ENCODE results near the gene EXPH5.
A peak's percentile ranks its signal among the peaks of the same experiment; 100 is the strongest.
"Not testable (repeated sequence)": the region's sequence is repeated elsewhere in the genome, so short reads cannot be mapped to it uniquely, and the experiment has no call there.

Gene EXPH5, protein sequence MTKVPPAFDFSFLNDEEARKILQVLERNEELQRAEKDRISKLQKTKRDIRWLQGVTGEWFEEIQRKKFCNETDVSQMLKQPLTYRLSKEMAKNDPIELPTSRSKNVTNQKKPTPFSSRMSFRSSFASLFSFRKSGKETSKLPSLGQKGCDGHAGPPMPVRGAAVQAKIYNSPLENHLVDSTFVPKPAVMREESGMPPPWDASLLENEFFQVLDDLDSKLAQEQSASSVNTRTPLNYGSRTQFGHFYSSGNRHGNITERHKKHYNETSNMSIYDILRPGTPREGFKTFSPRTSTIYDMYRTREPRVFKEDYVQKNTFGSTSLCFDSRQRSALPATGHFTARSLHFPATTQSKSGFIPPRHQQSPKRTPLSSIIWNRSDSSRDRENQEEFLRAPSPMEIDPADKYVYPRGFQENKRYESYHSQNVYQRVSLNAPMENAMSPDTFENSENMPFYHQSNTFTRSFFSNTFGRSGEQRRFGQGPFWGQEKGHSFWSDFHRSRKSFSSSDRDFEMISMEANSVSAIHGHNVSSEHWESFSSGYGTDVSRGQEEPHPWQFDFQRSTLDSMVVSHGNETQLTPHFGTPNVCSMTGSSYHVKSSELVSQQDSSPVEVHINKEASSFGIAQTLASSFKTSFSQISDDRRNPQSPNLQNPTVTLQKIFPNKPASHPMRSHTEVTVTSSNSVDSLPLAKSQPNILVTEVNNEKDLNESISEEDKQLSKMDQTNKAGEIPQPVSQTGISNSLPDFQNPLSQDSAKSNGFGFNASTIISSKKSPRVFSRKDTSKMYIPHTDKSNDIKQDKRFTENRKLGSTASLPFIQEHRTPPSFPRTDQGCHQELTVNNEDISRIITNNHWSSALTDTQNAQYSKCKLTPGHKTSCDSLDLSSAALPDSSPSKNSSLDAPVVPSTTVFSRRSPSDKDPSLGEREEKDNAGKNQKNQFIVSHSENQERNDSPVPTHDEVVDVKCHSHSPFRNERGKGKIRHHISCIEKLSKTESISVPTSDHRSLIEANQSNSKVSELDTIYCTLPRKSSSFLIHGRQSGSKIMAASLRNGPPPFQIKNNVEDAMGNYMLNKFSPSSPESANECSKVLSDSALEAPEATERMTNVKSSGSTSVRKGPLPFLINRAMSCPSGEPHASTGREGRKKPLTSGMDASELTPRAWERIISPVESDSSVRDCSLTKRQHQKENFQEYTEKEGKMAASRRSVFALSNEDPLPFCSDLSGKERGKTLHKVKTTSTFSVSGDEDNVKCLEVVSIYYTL (N-terminal part only)

GRCh38 chr11:108593214-108593922 lies at the start of gene EXPH5:
EXPH5 (minus strand) TSS chr11:108593768; CDS start chr11:108593536, 232 bp downstream.
- Histone ChIP-seq H3K27ac (ENCODE audit: low read length) (no peak within 1 kb of the TSS), H3K9ac (ENCODE audit: low read depth, low read length) (peak within 1 kb of the TSS; percentile 33), H3K4me3 (ENCODE audit: low read depth in 1 of 2, low read length in 2 of 2) (peak within 1 kb of the TSS; percentile 30 to 55; a peak in 3 of 4 replicates), H3K4me2 (ENCODE audit: insufficient read depth, low read length) (peak within 1 kb of the TSS; percentile 72), H3K4me1 (ENCODE audit: insufficient read depth, low read length) (peaks cover 17% of the 10 kb centered on the region), H2AFZ (ENCODE audit: low read depth, low read length) (peak within 1 kb of the TSS; percentile 68), H3K9me3 (ENCODE audit: insufficient read depth, low read length, severe bottlenecking) (no peaks in the 10 kb centered on the region), H4K20me1 (ENCODE audit: insufficient read depth, low read length) (no peaks in the 10 kb centered on the region), H3K79me2 (ENCODE audit: insufficient read depth, low read length) (no peaks in the 10 kb centered on the region), H3K27me3 (ENCODE audit: insufficient read depth, low read length, poor library complexity) (peaks cover 65% of the 10 kb centered on the region), H3K36me3 (ENCODE audit: insufficient read depth, low read length) (no peaks in the 10 kb centered on the region)
- ATAC-seq (ENCODE audit: insufficient read depth, low read depth), result peak; percentile 79
- peak; percentile 75 for TF ChIP-seq EZH2 (IDR thresholded peaks at IDR 0.05; ENCODE audit: borderline replicate concordance, low read depth, low read length, severe bottlenecking)
- TF ChIP-seq CTCF (IDR thresholded peaks at IDR 0.05; ENCODE audit: borderline replicate concordance, extremely low read depth, low read length, poor library complexity, severe bottlenecking), result peak; percentile 18
- DNase-seq, result peak; percentile 68

GRCh38 chr11:108641752-108642151 lies 48.2 kb upstream of the EXPH5 start:
- H2AFZ ChIP-seq (ENCODE audit: low read depth, low read length); H3K9me3 ChIP-seq (ENCODE audit: insufficient read depth, low read length, severe bottlenecking); H3K4me1 ChIP-seq (ENCODE audit: insufficient read depth, low read length); ATAC-seq (ENCODE audit: insufficient read depth, low read depth); H3K4me3 ChIP-seq (ENCODE audit: low read depth in 1 of 2, low read length in 2 of 2); H3K9ac ChIP-seq (ENCODE audit: low read depth, low read length); DNase-seq; H3K36me3 ChIP-seq (ENCODE audit: insufficient read depth, low read length); H4K20me1 ChIP-seq (ENCODE audit: insufficient read depth, low read length); H3K27ac ChIP-seq (ENCODE audit: low read length); H3K27me3 ChIP-seq (ENCODE audit: insufficient read depth, low read length, poor library complexity); H3K79me2 ChIP-seq (ENCODE audit: insufficient read depth, low read length); H3K4me2 ChIP-seq (ENCODE audit: insufficient read depth, low read length): not testable (repeated sequence)

GRCh38 chr11:108639146-108639545 lies 45.6 kb upstream of the EXPH5 start:
- Histone ChIP-seq H4K20me1 (ENCODE audit: insufficient read depth, low read length) (no peaks in the 10 kb centered on the region), H3K9ac (ENCODE audit: low read depth, low read length) (no peak overlapping the region), H3K9me3 (ENCODE audit: insufficient read depth, low read length, severe bottlenecking) (no peaks in the 10 kb centered on the region), H3K4me1 (ENCODE audit: insufficient read depth, low read length) (no peaks in the 10 kb centered on the region), H3K4me2 (ENCODE audit: insufficient read depth, low read length) (no peak overlapping the region), H3K79me2 (ENCODE audit: insufficient read depth, low read length) (no peaks in the 10 kb centered on the region), H3K27me3 (ENCODE audit: insufficient read depth, low read length, poor library complexity) (no peaks in the 10 kb centered on the region), H3K27ac (ENCODE audit: low read length) (no peak overlapping the region), H3K36me3 (ENCODE audit: insufficient read depth, low read length) (no peaks in the 10 kb centered on the region), H3K4me3 (ENCODE audit: low read depth in 1 of 2, low read length in 2 of 2) (no peak overlapping the region), H2AFZ (ENCODE audit: low read depth, low read length) (no peak overlapping the region)
- no peak for DNase-seq
- no peak for TF ChIP-seq EZH2 (IDR thresholded peaks at IDR 0.05; ENCODE audit: borderline replicate concordance, low read depth, low read length, severe bottlenecking)
- TF ChIP-seq CTCF (IDR thresholded peaks at IDR 0.05; ENCODE audit: borderline replicate concordance, extremely low read depth, low read length, poor library complexity, severe bottlenecking), result no peak
- no peak for ATAC-seq (ENCODE audit: insufficient read depth, low read depth)
